Ovary (tissue), 9 donors: ENCODE data around the gene CNTNAP4. TPM values are rescaled to one million over a fixed set of nuclear protein-coding genes. Genes with fewer than 3 reads are reported as not detected.

Source experiments
- DNase-seq, 5 donors: peaks; one replicate each; pipeline ENCODE4 v3.0.0-alpha.2; 2019 to 2020
- H3K27ac ChIP-seq, 2 donors: fragments of 200-600 bp; one replicate each; pipeline versions ENCODE4 v1.5.1 to v1.8.0; 2019 to 2022
- H3K27me3 ChIP-seq: fragments of 200-600 bp; one replicate; pipeline ENCODE4 v1.8.0; 2022
- H3K36me3 ChIP-seq: fragments of 200-600 bp; sonication (generic); one replicate; pipeline ENCODE4 v1.5.1; 2019
- H3K4me1 ChIP-seq: one replicate; pipeline ENCODE4 v1.8.1; 2013; ENCODE audit warnings: mild to moderate bottlenecking, moderate library complexity; ENCODE audit not compliant: insufficient read depth
- H3K4me3 ChIP-seq: fragments of 200-600 bp; sonication (generic); one replicate; pipeline ENCODE4 v1.5.1; 2017
- H3K9me3 ChIP-seq, 2 donors: fragments of 200-600 bp in 1 of 2; sonication (generic) in 1 of 2; one replicate each; pipeline versions ENCODE4 v1.5.1 to v1.8.1; 2013 to 2019; ENCODE audit warnings: mild to moderate bottlenecking in 1 of 2, moderate library complexity in 1 of 2
- EP300 ChIP-seq: sonication (generic); formaldehyde crosslinking; IDR thresholded peaks from one replicate; pipeline ENCODE4 v1.6.1; 2017; ENCODE audit warnings: antibody characterized with exemption
- POLR2A ChIP-seq: fragments of 450-650 bp; IDR thresholded peaks from one replicate; pipeline ENCODE4 v1.6.1; 2017; ENCODE audit warnings: antibody characterized with exemption, mild to moderate bottlenecking, moderate library complexity
- WGBS, 3 donors: extraction: QIAGEN DNeasy Blood & Tissue Kit in 1 of 3; methylation state at CpG; one replicate each; pipeline versions ENCODE4 v1.1.5 to v1.1.7; 2013 to 2017; 5-methylcytosine and 5-hydroxymethylcytosine counted together
- intact Hi-C, 4 donors: fragments of 100-400 bp; cut with DNase I; formaldehyde crosslinking; loops; one replicate each; pipeline versions ENCODE4 v1.11.0 to v1.15.1; 2022 to 2023
- polyA plus RNA-seq, 2 donors: library from polyadenylated mRNA; stranded (reverse); fragments of 200-250 nt in 1 of 2; fragments of 350-450 nt in 1 of 2; fragmentation: Illumina TruSeq in 1 of 2; extraction: RNeasy Lipid Tissue Mini Kit (QIAGEN cat#74804) in 1 of 2; gene quantifications; one replicate each; pipeline ENCODE4 v1.2.3, GENCODE V29; 2013 to 2014
- total RNA-seq, 7 donors: library from RNA; depleted of rRNA in 2 of 7; stranded (reverse); fragments of >200 nt in 2 of 7; fragmentation: NEBNext Ultra II Directional in 3 of 7; extraction: Animal tissue kit (Norgen Biotek cat#: 25700) in 3 of 7; gene quantifications; one replicate each; pipeline versions ENCODE4 v1.1.0 to v1.2.4, GENCODE V29; 2016 to 2023
- TF ChIP-seq, protein P1 (sequence below), 3 donors: fragments of 450-650 bp in 2 of 3; fragments of 200-600 bp in 1 of 3; IDR thresholded peaks; one replicate each; pipeline versions ENCODE4 v1.5.1 to v1.8.0; 2016 to 2022; ENCODE audit warnings: antibody characterized with exemption in 3 of 3, mild to moderate bottlenecking in 1 of 3
- donor health status: DM: no; HTN: no; CAD: no; lungs with moderate emphysema.
- donor health status: DM: no; HTN: no; CAD: no.
- donor health status: Bipolar disorder and iron deficiency.
- donor health status: DM: yes; HTN: yes; CAD: no.
- donor health status: DM: no; HTN: no; CAD: no.
- donor health status: DM: yes; HTN: yes; CAD: no.

The CNTNAP4 gene
- total and polyA plus RNA-seq, 9 donors: 0.07 to 0.52 (median 0.36) TPM; not detected in 5

DNA sequence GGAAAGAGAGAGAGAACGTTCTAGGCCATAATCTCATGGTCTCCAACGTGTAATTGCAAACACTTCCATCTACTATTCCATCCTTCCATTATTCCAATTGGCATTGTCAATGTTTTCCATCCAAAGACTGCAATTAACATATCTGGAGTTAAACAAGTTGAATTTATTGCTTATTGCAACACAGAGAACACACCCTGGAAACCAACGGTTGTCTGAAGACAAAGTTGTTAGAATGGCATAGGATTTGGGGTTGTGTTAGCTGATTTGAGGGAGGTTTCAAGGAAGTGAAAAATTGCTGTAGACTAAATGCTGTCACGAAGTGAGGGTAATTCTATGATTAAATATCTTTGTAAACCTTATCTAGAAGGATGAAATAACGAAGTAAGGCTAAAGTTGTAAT, 178.8 kb downstream of the CNTNAP4 start:
- 49 to 54% (median 50%) methylated on average over 5 of the region's 5 CpGs for WGBS, 3 donors
- intact Hi-C loops: no loop called here
- H3K36me3 ChIP-seq: no peaks in the 10 kb centered on the region
- no peak overlapping the region for H3K27ac ChIP-seq
- no peaks in the 10 kb centered on the region for H3K27me3 ChIP-seq
- no peak for DNase-seq
- TF ChIP-seq, protein P1, sequence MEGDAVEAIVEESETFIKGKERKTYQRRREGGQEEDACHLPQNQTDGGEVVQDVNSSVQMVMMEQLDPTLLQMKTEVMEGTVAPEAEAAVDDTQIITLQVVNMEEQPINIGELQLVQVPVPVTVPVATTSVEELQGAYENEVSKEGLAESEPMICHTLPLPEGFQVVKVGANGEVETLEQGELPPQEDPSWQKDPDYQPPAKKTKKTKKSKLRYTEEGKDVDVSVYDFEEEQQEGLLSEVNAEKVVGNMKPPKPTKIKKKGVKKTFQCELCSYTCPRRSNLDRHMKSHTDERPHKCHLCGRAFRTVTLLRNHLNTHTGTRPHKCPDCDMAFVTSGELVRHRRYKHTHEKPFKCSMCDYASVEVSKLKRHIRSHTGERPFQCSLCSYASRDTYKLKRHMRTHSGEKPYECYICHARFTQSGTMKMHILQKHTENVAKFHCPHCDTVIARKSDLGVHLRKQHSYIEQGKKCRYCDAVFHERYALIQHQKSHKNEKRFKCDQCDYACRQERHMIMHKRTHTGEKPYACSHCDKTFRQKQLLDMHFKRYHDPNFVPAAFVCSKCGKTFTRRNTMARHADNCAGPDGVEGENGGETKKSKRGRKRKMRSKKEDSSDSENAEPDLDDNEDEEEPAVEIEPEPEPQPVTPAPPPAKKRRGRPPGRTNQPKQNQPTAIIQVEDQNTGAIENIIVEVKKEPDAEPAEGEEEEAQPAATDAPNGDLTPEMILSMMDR (IDR thresholded peaks at IDR 0.05): no peak
- TF ChIP-seq EP300: no peak
- no peak for TF ChIP-seq POLR2A
- H3K9me3 ChIP-seq: no peaks in the 10 kb centered on the region
- H3K4me3 ChIP-seq: no peak overlapping the region
- H3K4me1 ChIP-seq: no peaks in the 10 kb centered on the region

DNA sequence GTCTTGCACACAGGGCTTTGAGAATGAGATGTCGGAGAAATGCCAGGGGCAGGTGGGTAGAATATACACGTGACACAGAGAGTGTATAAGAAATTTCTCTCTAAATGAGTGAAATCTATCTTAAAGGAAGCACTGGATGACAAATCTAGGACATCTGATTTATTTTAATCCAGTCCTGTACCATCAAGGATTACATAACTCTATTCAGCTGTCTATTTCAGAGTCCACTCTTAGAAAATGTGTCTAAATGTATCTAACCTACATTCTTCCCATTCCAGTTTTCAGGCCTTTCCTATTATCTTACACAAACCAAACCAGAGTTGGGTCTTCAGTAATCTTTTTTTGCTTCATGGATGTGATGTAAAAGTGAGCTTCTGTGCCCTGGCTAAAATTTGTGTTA, 181.9 kb downstream of the CNTNAP4 start:
- no peaks in the 10 kb centered on the region for H3K9me3 ChIP-seq
- no peaks in the 10 kb centered on the region for H3K27me3 ChIP-seq
- intact Hi-C loops: no loop called here
- H3K4me1 ChIP-seq: no peaks in the 10 kb centered on the region
- H3K36me3 ChIP-seq: no peaks in the 10 kb centered on the region
- 78 to 87% (median 80%) methylated on average over 2 of the region's 2 CpGs for WGBS, 3 donors
- no peak for DNase-seq
- no peak overlapping the region for H3K4me3 ChIP-seq
- no peak overlapping the region for H3K27ac ChIP-seq
- TF ChIP-seq POLR2A (no peak), EP300 (no peak)
- TF ChIP-seq, protein P1 (IDR thresholded peaks at IDR 0.05): no peak

DNA sequence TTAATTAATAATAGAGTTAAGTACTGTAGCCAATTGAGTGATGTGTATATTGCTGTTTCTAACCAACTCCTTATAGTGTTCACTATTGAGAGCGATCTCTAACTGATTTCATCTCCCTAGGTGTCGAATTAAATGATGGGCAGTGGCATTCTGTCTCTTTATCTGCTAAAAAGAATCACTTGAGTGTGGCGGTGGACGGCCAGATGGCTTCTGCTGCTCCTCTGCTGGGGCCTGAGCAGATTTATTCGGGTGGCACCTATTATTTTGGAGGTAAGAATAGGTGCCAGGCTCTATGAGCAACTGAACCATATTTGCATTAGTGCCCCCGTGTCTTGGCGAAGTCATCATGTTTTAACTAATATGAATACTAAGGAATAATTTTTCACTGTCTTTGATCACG, 184.6 kb downstream of the CNTNAP4 start:
- Histone ChIP-seq H3K4me3 (no peak overlapping the region), H3K36me3 (no peaks in the 10 kb centered on the region), H3K27ac (no peak overlapping the region), H3K27me3 (no peaks in the 10 kb centered on the region), H3K4me1 (no peaks in the 10 kb centered on the region), H3K9me3 (no peaks in the 10 kb centered on the region)
- no peak for DNase-seq
- TF ChIP-seq EP300 (no peak), POLR2A (no peak)
- TF ChIP-seq, protein P1 (IDR thresholded peaks at IDR 0.05): no peak
- 72 to 80% (median 79%) methylated on average over 8 of the region's 8 CpGs for WGBS, 3 donors
- intact Hi-C loops: no loop called here

DNA sequence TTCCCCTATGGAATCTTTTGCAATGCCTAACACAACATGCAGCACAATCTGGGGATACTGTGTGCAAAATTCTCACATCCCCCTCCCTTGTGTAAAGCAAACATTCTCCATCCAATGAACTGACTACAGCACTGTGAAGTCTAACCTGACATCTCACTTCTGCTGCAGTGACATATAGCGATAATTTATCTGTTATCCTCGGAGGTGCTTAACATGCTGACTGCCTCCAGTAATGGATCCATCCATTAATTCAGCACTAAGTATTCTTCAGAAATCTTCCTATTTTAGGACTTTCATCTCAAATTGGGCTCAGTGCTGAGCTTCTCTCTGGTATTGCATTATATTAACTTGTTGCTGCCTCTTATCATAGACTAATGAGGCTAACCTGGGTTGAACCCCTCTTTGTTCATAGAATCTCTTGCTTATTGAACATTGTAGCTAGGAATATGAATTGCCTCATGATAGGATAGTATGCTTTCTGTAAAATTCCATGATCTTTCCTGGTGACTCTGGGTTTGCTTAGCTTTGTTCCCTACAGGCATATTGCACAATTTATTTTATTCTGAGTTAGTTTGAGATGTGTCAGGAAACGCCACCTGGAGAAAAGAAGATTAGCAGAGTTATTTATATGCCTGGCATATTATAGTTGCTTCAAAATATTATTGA, 187.9 kb downstream of the CNTNAP4 start:
- Histone ChIP-seq H3K4me3 (no peak overlapping the region), H3K36me3 (no peaks in the 10 kb centered on the region), H3K9me3 (no peaks in the 10 kb centered on the region), H3K27me3 (no peaks in the 10 kb centered on the region), H3K4me1 (no peaks in the 10 kb centered on the region), H3K27ac (no peak overlapping the region)
- WGBS, 3 donors: 57 to 70% (median 68%) methylated on average over 3 of the region's 3 CpGs
- TF ChIP-seq, protein P1 (IDR thresholded peaks at IDR 0.05): no peak
- TF ChIP-seq POLR2A: no peak
- TF ChIP-seq EP300: no peak
- intact Hi-C loops: no loop called here
- no peak for DNase-seq
